Sciatic nerve (tissue), 1 donor: ENCODE results near the gene TRMO. TPM values are rescaled to one million over a fixed set of nuclear protein-coding genes. Genes with fewer than 3 reads are reported as not detected.

Experiments
- total RNA-seq: library from RNA; stranded (reverse); fragmentation: NEBNext Ultra II Directional; extraction: Animal tissue kit (Norgen Biotek cat#: 25700); gene quantifications from one replicate; pipeline ENCODE4 v1.2.1, GENCODE V29; 2021
- donor health status: DM: no; HTN: no; CAD: no.

TRMO gene
- total RNA-seq, 1 donor from 2014 or later = 15.6 TPM

Other genes with a start within 250 kb of the TRMO start
- 21.0 TPM for gene XPA, start 225.2 kb downstream of the TRMO start, total RNA-seq
- gene FOXE1, start 69.3 kb downstream of the TRMO start, total RNA-seq = not detected
- gene HEMGN, start 15.7 kb upstream of the TRMO start, total RNA-seq = 6.4 TPM
- 145 TPM for gene ANP32B, start 60.8 kb upstream of the TRMO start, total RNA-seq
- 28.2 TPM for gene NANS, start 134.2 kb upstream of the TRMO start, total RNA-seq
- gene TRIM14, start 196.7 kb upstream of the TRMO start, total RNA-seq = 12.6 TPM